Breast epithelium (tissue), 3 donors: ENCODE measurements around the gene PTPRS.

Experiments used
- POLR2A ChIP-seq: fragments of 450-650 bp; IDR thresholded peaks from one replicate; pipeline ENCODE4 v1.6.1; 2016; ENCODE audit warnings: antibody characterized with exemption, mild to moderate bottlenecking, moderate library complexity
- POLR2AphosphoS5 ChIP-seq, 3 donors: sonication (generic); formaldehyde crosslinking; IDR thresholded peaks; one replicate each; pipeline ENCODE4 v1.6.1; 2017; ENCODE audit warnings: antibody characterized with exemption in 3 of 3
- TF ChIP-seq, protein P1 (sequence below), 3 donors: fragments of 450-650 bp; IDR thresholded peaks; one replicate each; pipeline ENCODE4 v1.5.1; 2016 to 2017; ENCODE audit warnings: antibody characterized with exemption in 3 of 3, mild to moderate bottlenecking in 3 of 3, moderate library complexity in 3 of 3

DNA sequence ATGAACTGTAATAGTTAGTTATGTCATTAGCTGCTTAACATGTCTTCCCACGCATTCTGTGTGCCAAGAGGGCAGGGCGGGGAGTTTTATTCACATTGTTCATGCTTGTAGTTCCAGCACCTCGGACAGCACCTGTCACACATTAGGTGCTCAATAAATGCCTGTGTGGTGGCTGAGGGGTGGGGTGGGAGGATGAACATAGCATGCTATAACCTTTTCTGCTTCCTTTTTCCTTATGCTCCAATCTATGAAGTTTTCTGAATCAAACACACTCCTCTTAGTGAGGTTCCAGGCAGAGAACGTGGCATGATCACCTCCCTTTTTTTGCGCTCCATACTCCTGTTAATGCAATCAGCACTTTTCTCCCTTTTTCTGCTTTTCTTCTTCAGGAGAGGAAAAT lies 15.8 kb upstream of the PTPRS start:
- TF ChIP-seq, protein P1, sequence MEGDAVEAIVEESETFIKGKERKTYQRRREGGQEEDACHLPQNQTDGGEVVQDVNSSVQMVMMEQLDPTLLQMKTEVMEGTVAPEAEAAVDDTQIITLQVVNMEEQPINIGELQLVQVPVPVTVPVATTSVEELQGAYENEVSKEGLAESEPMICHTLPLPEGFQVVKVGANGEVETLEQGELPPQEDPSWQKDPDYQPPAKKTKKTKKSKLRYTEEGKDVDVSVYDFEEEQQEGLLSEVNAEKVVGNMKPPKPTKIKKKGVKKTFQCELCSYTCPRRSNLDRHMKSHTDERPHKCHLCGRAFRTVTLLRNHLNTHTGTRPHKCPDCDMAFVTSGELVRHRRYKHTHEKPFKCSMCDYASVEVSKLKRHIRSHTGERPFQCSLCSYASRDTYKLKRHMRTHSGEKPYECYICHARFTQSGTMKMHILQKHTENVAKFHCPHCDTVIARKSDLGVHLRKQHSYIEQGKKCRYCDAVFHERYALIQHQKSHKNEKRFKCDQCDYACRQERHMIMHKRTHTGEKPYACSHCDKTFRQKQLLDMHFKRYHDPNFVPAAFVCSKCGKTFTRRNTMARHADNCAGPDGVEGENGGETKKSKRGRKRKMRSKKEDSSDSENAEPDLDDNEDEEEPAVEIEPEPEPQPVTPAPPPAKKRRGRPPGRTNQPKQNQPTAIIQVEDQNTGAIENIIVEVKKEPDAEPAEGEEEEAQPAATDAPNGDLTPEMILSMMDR (IDR thresholded peaks at IDR 0.05): no peak
- TF ChIP-seq POLR2AphosphoS5 (IDR thresholded peaks at IDR 0.05) (no peak), POLR2A (no peak)
